GM12892 (cell line): ENCODE results near the gene OR11L1.

ENCODE experiments used
- POLR2A ChIP-seq: IDR thresholded peaks from 2 replicates; pipeline ENCODE4 v1.6.1; 2011; ENCODE audit warnings: low read depth, low read length, control low read depth
- POLR2AphosphoS5 ChIP-seq: IDR thresholded peaks from 2 replicates; pipeline ENCODE4 v1.6.1; 2011; ENCODE audit warnings: low read depth, low read length, control low read depth

DNA sequence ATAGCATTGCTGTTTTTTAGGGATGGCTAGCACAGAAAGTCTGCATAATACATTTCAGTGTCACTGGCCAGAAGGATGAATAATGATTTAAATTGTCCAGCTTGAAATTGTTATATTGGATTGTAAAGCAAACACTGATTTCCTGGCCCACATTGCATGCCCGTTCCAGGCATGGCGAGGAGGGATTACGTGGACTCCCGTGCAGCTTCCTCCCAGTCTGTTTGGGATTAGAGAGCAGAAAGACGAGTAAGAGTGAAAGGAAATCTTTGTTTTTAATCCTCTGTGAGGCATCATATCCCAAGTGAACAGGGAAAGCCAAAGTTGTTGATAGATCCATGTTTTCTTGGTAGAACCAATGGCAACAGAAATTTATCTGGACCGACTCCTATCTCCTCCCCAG lies 23.7 kb upstream of the OR11L1 start:
- TF ChIP-seq POLR2A: no peak
- no peak for TF ChIP-seq POLR2AphosphoS5
